Glomerular visceral epithelial cell (primary cell): ENCODE data around the gene THSD4.

Experiments
- DNase-seq: peaks from one replicate; pipeline ENCODE4 v3.0.0-alpha.2; 2016; ENCODE audit errors: extremely low spot score

Gene THSD4

DNA sequence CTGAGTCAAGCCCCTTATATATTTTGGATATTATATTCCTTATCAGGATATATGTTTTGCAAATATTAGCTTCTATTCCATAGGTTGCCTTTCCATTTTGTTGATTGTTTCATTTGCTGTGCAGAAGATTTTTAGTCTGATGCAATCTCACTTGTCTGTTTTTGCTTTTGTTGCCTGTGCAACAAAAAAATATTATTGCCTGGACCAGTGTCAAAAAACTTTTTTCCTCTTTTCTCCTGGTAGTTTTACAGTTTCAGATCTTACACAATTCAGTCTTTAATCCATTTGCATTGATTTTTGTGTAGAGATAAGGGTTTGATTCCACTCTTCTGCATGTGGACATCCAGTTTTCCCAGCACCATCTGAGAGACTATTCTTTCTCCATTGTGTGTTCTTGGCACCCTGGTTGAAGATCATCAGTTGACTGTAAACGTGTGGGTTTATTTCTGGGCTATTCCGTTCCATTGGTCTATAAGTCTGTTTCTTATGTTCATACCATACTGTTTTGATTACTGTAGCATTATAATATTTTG is 466.2 kb downstream of the THSD4 start:
- no peak for DNase-seq

GRCh38 chr15:71585159-71585558 is 469.9 kb downstream of the THSD4 start:
- no peak for DNase-seq

GRCh38 chr15:71586463-71586862 is 471.2 kb downstream of the THSD4 start:
- DNase-seq, result no peak

DNA sequence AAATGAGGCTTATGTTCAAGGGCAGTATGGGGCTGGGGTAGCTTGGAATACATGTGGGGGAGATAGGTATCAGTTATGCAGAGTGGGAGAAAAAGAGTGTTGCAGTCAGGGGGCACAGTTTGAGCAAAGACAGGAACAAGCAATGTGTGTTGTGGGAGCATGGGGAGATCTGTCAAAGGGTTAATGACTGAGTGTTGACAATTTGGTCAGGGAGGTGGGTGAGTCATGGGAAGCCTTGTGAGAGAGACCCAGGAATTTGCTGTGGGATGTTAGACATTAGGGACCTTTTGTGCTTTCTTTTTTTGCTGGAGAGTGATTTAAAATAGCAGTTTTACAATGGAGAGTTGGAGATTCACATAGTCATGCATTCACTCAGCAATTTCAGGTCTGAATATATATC is 473.5 kb downstream of the THSD4 start:
- peak; percentile 64 for DNase-seq

DNA sequence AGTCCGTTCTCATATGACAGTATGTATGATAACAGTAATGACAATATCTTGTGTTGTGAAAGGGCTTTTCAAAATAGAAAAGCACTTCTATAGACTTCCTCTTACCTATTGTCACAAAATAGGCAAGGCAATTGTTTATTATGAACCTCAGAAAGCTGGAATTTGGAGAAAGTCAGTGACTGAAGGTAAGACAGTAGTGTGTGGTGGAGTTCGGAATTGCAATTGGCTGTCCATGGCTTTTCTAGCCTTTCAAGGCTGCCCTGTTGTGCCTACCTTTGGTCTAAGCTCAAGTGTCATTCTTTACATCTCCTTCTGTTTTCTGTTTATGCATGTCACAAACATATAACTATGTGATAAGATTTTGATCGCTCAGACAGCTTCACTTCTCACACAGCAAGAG is 475.8 kb downstream of the THSD4 start:
- no peak for DNase-seq

DNA sequence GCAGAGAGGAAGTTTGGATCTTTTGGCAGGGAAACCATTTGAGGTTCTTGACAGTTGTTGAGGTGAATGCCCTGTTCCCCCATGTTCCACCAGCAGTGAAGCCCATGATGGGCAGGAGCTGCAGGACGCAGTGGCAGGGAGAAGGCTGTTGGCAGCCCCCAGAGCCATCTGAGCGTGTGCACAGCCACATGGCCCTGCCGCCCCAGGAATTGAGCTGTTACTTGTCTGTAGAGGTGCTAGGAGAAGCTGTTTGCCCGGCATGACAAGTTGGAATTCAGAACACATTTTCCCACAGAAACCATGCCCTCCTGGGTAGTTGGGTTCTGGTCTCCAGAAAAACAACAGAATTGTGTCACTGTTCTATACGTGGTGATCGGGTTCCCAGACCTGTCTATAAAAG is 476.9 kb downstream of the THSD4 start:
- no peak for DNase-seq

- no peak for DNase-seq
These were observed 480.7 kb downstream of the THSD4 start for GRCh38 chr15:71595846-71596553.

- DNase-seq, result no peak
These were observed 481.4 kb downstream of the THSD4 start for GRCh38 chr15:71596672-71597071.

GRCh38 chr15:71597126-71597525 is 481.9 kb downstream of the THSD4 start:
- DNase-seq, result no peak

- no peak for DNase-seq
These were observed 482.4 kb downstream of the THSD4 start for GRCh38 chr15:71597637-71598036.

DNA sequence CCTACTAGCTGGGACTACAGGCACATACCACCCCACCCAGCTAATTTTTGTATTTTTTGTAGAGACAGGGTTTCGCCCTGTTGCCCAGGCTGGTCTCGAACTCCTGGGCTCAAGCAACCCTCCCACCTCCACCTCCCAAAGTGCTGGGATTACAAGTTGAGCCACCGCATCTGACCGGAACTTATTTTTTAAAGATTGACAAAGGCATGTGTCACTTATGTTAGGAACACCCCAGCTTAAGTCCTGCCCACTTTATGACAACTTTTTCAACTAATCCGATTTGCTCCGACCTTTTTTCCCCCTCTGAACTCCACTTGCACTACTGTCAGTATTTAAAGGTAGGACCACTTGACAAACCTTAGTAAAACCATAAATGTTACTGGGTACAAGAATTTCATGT is 483.5 kb downstream of the THSD4 start:
- DNase-seq, result no peak

GRCh38 chr15:71599418-71600151 is 484.3 kb downstream of the THSD4 start:
- no peak for DNase-seq

DNA sequence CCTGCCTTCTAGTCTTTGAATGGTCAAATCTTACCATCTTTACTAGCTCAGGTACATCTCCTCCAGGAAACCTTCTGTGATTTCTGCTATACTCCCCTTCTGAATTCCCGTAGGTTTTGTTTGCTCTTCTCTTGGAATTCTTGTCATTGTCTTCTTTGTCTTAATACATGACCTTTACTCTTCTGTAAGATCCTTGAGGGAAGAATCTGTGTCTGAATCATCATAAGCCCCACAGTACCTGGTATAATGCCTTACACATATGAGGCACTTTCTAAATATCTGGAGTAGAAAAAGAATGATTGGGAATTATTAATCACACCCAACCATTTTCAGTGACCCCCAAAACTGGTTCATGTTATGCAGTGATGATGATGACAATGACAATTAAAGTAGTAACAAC is 485.0 kb downstream of the THSD4 start:
- no peak for DNase-seq

GRCh38 chr15:71601038-71601834 is 486.0 kb downstream of the THSD4 start:
- DNase-seq, result no peak

DNA sequence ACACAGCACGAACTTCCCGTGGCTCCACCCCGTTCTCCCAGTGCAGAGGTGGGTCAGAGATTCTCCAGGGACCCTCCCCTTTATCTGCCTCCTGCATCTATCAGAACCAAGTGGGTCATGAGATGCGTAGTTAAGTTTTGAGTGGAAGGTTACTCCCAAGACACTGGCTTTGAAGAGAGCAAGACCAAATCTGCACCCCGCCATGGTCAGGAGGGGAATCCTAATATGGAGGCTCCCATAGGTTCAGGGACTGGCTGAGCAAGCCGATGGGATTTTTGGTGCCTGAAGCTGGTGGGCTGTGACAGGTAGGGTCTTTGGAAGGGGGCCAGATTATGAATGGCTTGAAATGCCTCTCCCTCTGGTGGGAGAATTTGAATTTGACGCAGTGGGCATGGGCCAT is 488.1 kb downstream of the THSD4 start:
- DNase-seq, result no peak

GRCh38 chr15:71607383-71607782 is 492.1 kb downstream of the THSD4 start:
- no peak for DNase-seq

DNA sequence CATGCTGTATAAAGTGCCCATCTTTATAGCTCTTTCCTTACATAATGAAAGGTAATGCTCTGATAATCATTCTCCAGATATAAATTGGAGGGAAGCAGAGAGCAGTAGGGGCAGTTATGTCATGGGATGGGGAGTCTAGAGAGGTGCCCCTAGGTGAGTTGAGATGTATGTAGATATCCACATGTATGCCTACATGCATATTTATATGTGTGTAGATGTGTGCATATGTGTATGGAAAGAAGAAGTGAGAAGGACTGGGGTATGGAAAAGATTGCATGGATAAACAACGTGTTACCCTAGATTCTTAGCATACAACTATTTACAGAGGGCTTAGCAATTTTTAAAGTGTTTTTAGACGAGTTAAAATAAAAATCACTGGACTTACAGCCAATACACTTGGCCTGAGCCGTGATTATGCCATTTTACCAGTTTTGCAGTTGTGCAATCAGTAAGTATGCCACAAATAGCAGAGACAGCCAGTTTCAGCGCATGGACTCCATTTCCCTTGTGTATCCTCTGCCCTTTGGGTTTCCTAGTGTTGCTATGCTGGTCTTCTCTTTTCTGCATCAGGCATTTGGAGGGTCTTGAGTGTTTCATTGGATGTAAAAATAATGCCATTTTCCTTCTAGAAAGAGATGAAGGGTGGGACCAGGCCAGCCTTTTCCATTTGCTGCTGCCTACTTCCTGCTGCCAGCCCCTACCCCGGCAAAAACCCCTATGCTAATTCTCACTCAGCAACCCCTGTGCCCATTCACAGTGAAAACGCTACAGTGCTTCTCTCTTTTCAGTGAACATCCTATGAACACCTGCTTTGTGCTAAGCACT is 495.7 kb downstream of the THSD4 start:
- DNase-seq, result no peak

- no peak for DNase-seq
These were observed 496.5 kb downstream of the THSD4 start for GRCh38 chr15:71611553-71612396.

GRCh38 chr15:71612397-71612722 is 497.1 kb downstream of the THSD4 start:
- DNase-seq, result no peak

- no peak for DNase-seq
These were observed 497.6 kb downstream of the THSD4 start for GRCh38 chr15:71612869-71613268.

DNA sequence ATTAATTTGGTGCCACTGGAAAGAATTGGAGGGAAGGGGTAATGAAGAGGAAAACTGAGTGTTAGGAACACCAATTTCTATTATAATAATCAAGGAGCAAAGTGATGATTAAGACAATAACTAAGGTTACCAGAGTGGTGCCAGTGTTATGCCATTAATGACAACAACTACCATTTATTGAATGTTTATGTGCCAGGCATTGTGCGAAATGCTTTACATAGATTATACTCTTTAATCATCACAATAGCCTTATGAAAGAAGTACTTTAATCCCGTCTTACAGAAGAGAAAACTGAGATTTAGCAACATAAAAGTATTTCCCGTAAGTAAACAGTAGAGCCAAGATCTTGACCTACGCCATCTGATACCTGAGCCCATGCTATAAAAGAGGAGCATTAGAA is 507.8 kb downstream of the THSD4 start:
- no peak for DNase-seq
